HG03108 (cell line): Measurements from ENCODE around the gene ARMC3.

ENCODE experiments used
- ATAC-seq: cut with Tn5 transposase; IDR thresholded peaks from one replicate; pipeline ENCODE4 v1.9.1; 2021; ENCODE audit warnings: moderate library complexity; ENCODE audit not compliant: unreplicated experiment

Gene ARMC3

DNA sequence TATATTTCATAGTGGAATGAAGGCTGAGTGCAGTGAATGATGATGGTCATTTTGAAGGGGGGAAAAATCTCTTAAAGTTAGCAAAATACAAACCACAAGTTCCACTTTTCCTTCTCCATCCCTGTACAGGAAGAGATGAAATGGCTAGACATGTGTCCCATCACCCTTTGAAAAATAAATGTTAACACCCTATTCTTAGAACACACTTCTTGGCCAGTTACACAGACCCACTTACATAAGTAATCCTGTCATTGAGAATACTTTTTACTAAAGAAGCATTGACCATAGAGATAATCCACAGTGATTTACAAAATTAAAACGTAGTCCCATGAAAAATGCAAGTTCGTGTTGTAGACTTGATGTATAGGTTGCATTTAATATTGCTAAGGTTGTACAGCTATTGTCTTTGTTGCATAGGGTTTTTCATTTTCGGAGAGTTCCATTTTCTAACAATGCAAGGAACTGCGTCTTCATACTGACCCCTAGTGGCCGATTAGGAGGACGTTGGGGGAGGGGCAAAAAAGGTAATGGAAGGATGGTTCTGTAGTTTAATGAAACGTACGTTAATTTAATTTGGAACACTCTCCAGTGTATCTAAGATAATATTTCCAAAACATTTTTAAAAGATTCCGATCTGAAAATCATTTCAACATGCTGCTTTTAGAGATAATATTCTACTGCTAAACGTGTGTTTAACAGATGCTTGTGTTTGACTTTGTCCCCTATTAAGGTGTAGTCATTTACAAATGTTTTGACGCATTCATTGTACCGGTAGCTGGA lies 60.9 kb downstream of the ARMC3 start:
- ATAC-seq, result no peak

DNA sequence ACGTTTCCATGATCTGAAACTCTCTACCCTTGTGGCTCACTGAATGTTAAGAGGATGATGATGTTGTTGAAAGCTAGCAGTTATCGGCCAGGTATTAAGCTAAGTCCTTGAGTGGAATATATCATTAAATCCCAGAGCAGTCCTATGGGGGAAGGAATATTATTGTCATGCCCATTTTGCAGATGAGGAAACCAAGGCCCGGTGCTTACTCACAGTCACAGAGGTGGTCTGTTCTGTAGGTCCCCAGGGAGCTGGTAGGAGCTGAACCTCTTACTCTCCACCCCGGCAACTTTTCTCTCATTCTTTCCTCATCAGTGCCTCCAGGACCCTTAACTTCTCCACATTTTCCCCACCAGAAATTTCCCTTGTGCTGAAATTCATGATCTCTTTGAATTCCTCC lies 62.6 kb downstream of the ARMC3 start:
- ATAC-seq, result no peak

GRCh38 chr10:22992075-22992474 lies 64.2 kb downstream of the ARMC3 start:
- no peak for ATAC-seq

DNA sequence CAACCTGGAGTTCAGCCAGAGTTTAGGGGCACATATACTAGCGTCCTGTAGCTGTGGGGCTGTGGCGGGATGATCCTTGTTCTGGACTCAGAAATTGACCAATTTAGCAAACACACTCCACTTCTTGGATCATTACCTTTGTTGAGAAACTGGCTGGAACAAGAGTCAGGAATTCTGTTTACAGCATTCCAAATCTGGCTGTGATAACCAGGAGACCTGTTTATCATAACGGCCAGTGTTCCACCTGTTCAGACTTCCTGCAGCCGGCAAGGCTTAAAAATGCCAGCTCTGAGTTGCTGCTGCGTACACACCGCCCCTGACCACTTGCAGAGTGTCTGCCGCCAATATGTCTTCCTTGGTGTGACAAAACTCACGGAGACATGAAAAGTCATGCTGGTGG lies 64.8 kb downstream of the ARMC3 start:
- ATAC-seq, result no peak

GRCh38 chr10:22993314-22993713 lies 65.5 kb downstream of the ARMC3 start:
- ATAC-seq, result no peak

DNA sequence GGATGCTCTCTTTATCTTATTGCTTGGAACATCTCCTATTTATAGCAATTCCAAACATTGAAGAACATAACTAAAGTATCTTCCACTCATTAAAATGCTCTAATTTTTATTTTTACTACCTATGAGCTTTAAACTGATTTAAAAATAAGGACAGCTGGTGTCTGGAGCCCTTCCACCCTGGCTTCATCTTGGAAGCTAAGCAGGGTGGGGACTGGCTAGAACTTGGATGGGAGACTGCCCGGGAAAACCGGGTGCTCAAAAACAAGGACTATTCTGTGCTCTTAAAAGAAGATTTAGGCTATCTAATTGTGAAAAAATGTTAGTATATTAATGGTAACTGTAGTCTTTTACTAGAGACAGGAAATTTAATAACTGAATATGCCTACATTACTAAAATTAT lies 69.2 kb downstream of the ARMC3 start:
- no peak for ATAC-seq

DNA sequence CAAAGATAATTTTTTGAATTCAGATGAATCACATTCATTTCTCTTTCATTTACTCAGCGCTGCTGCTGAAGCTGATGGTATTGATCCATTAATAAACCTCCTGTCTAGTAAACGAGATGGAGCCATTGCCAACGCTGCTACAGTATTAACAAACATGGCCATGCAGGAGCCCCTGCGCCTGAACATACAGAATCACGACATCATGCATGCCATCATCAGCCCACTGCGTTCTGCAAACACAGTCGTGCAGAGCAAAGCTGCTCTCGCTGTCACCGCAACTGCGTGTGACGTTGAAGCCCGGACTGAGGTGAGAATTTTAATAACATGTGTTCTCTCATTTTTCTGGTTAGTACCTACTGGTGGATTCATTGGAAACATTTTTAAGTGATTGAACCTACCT lies 70.2 kb downstream of the ARMC3 start:
- no peak for ATAC-seq

GRCh38 chr10:22999942-23000341 lies 72.1 kb downstream of the ARMC3 start:
- no peak for ATAC-seq

- ATAC-seq, result no peak
These were observed 74.2 kb downstream of the ARMC3 start for GRCh38 chr10:23001901-23002516.

DNA sequence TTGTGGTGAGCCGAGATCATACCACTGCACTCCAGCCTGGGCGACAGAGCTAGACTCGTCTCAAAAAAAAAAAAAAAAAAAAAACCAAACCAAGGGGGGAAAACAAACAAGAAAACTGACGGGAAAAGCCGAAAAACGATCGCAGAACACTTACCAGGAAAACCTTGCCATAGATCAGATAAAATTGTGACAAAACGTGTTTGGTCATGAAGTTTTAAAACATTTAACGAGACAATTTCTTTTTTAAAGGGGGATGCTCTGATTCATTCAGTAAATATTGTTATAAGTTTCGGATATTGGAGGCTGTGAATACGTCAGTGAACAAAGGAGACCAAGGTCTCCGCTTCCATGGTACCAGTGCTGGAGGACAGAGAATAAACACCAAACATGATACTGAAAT lies 77.3 kb downstream of the ARMC3 start:
- no peak for ATAC-seq

GRCh38 chr10:23013581-23014335 lies 85.9 kb downstream of the ARMC3 start:
- ATAC-seq, result no peak

GRCh38 chr10:23015021-23015707 lies 87.3 kb downstream of the ARMC3 start:
- ATAC-seq, result peak; percentile 92

DNA sequence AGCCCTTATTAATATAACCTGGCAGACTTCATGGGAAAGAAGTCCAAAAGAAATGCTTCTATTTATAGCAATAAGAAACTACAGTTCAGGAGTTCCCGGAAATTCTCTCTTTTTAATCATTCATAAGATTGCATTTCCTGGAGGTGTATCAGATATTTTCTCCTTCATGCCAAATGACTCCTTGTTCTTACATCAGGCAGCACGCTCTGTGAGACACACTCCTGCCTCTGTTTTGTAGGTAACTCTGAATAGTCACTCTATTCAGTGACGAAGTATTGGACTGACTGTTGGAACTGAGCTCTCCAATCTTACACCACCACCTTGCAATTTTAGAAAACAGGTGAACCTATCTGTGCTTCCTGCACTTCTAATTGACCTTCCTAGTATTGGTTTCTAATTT lies 88.8 kb downstream of the ARMC3 start:
- ATAC-seq, result no peak

DNA sequence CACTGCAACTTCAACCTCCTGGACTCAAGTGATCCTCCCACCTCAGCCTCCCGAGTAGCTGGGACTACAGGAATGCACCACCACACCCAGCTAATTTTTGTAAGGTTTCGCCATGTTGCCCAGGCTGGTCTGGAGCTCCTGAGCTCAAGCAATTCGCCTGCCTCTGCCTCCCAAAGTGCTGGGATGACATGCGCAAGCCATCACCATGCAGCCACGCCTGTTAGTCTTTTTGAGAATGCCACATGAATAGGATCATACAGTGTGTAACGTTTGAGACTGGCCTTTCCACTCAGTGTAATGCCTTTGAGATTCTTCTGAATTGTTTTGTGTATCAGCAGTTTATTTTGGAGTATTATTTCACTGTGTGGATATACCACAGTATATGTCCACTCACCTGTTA lies 91.8 kb downstream of the ARMC3 start:
- ATAC-seq, result no peak

DNA sequence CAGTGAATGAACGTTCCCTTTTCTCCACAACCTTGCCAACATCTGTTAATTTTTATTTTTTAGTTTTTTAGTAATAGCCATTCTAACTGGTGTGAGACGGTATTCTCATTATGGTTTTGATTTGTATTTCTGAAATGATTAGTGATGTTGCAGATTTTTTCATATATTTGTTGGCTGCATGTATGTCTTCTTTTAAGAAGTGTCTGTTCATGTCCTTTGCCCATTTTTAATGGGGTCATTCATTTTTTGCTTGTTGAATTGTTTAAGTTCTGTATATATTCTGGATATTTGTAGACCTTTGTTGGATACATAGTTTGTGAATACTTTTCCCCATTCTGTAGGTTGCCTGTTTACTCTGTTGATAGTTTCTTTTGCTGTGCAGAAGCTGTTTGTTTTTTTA lies 93.6 kb downstream of the ARMC3 start:
- ATAC-seq, result no peak

- ATAC-seq, result no peak
These were observed 96.1 kb downstream of the ARMC3 start for GRCh38 chr10:23024002-23024401.

GRCh38 chr10:23031318-23031717 lies 103.5 kb downstream of the ARMC3 start:
- ATAC-seq, result no peak

DNA sequence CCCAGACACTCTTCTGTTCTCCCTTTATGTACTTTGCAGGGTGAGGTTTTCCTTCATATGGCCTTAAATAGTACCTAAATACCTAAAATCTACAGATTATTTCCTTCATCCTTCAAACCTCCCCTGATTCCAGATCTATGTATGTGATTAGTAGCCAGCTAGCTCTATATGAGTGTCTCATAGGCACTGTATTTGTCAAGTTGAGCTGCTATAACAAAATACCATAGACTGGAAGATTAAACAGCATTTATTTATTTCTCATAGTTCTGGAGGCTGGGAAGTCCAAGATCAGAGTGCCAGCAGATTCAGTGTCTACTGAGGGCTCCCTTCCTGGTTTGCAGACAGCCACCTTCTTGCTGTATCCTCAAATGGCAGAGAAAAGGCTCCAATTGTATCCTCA lies 106.9 kb downstream of the ARMC3 start:
- no peak for ATAC-seq

- no peak for ATAC-seq
These were observed 107.7 kb downstream of the ARMC3 start for GRCh38 chr10:23035569-23035968.

DNA sequence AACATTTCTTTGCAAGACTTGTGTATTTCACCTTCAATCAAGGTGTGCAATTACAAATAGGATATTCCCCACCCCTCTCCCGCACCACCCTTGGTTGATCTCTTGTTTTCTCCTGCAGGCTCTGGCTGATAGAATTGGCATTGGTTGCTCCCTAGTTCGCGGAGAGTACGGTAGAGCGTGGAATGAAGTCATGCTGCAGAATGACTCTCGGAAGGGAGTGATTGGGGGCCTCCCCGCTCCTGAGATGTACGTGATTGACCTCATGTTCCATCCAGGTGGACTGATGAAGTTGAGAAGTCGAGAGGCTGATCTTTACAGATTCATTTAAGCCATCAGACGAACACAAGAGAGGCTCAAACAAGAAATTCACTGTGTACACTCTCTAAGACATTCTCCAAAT lies 109.3 kb downstream of the ARMC3 start:
- ATAC-seq, result no peak

DNA sequence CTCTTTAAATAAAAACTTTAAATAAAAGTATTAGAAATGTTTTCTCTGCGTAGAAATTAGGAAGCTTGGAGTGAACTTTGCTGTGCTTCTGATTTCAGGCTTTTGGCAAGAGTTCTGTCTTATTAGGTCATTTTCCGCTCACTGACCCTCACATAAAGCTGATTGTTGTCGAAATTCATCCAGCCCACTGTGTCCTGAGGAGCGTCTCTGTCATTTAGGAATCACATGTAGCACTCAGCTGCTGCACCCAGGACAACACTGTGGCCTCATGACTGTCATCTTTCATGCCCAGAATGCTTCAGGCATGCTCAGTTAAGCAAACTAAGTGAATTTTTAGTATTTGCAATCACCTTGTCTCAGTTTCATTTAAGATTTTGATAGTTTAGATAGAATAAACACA lies 109.7 kb downstream of the ARMC3 start:
- ATAC-seq, result no peak

DNA sequence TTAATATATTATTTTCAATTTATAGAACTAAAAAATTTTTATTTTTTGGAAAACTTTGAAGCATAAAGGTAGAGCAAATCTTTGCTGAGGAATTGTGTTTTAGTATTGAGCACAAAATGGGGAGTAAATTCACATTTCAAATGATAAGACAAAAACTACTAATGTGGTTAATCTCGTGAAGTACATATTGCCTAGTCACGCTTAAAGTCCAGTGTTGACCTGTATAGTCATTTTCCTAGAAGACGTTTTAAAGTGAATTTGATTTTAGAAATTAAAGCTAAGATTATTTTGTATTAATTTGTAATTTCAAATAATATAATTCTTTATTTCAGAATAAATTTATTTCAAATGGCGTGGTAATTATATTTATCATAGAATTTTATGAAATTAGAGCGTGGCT lies 110.3 kb downstream of the ARMC3 start:
- ATAC-seq, result no peak
